K562 (cell line): Measurements from ENCODE around the gene ALOXE3. TPM values are rescaled to one million over a fixed set of nuclear protein-coding genes. Genes with fewer than 3 reads are reported as not detected.

Experiments
- ATAC-seq: fragments of 200-7000 bp; cut with Tn5 transposase; 3 replicates; pipeline ENCODE4 v1.9.1; 2020; ENCODE audit warnings: moderate library complexity
- BruUV-seq: library from RNA; stranded (reverse); fragments of 400-500 nt; replicated peaks from 2 replicates; lab custom pipeline; 2021; lab: Mats Ljungman, UMichigan
- CTCF ChIA-PET: fragments of 300-600 bp; formaldehyde crosslinking; extraction: SDS; loops from one replicate; lab custom pipeline; 2021; ENCODE audit warnings: low intra/inter-chr PET ratio; lab: Yijun Ruan, JAX
- POLR2A ChIA-PET: fragments of 300-600, 350-650 bp; sonication (Branson Sonifier 250); formaldehyde crosslinking; extraction: SDS; loops from one replicate; lab custom pipeline; 2021; ENCODE audit warnings: antibody characterized with exemption, inconsistent platforms; lab: Yijun Ruan, JAX
- DNase-seq, 4 experiments: peaks; one replicate each; pipeline versions ENCODE4 v3.0.0 to v3.0.0-alpha.2; 2011 to 2018; ENCODE audit warnings: low spot score in 3 of 4, mixed read lengths in 3 of 4; ENCODE audit errors: extremely low read depth in 1 of 4
- FAIRE-seq: peaks from 2 replicates; lab custom pipeline; 2011; peaks lifted over from hg19 to GRCh38; lab: Jason Lieb, UNC
- H2AFZ ChIP-seq: 2 replicates; pipeline ENCODE4 v1.6.0; 2011; ENCODE audit warnings: low read depth, low read length, control low read depth, inconsistent platforms
- H3K27ac ChIP-seq: fragments of 200-600 bp; 3 replicates; pipeline ENCODE4 v1.8.0; 2011; ENCODE audit warnings: low read depth, mild to moderate bottlenecking, control low read depth, inconsistent platforms, low read length, moderate library complexity, mixed read lengths; ENCODE audit errors: extremely low read depth
- H3K27me3 ChIP-seq, 2 experiments: fragments of 300-600 bp in 1 of 2; 2 replicates in 1 of 2; 3 replicates in 1 of 2; pipeline versions ENCODE4 v1.6.0 to v1.8.0; 2011; ENCODE audit warnings: inconsistent platforms in 2 of 2, low read length in 2 of 2, mild to moderate bottlenecking in 1 of 2, mixed read lengths in 1 of 2, moderate library complexity in 1 of 2; ENCODE audit not compliant: control insufficient read depth in 2 of 2, insufficient read depth in 2 of 2
- H3K36me3 ChIP-seq: fragments of 300-600 bp; 3 replicates; pipeline ENCODE4 v1.8.0; 2011; ENCODE audit warnings: mild to moderate bottlenecking, low read length, inconsistent platforms; ENCODE audit not compliant: control insufficient read depth, insufficient read depth
- H3K4me1 ChIP-seq, 2 experiments: fragments of 200-600 bp in 1 of 2; replicated peaks in 1 of 2; 2 replicates in 1 of 2; 3 replicates in 1 of 2; pipeline versions ENCODE4 v1.5.1 to v1.8.0; 2011; ENCODE audit warnings: inconsistent platforms in 2 of 2, low read length in 2 of 2, mild to moderate bottlenecking in 1 of 2, mixed read lengths in 1 of 2, moderate library complexity in 1 of 2; ENCODE audit not compliant: control insufficient read depth in 2 of 2, insufficient read depth in 2 of 2
- H3K4me2 ChIP-seq: 2 replicates; pipeline ENCODE4 v1.6.1; 2011; ENCODE audit warnings: low read length, control low read depth, inconsistent platforms, mixed read lengths; ENCODE audit not compliant: insufficient read depth
- H3K4me3 ChIP-seq: fragments of 200-600 bp; sonication (generic), shearing (Covaris generic); 2 replicates; pipeline ENCODE4 v1.5.1; 2016; ENCODE audit warnings: control low read depth, inconsistent platforms
- H3K79me2 ChIP-seq: fragments of 200-600 bp; 3 replicates; pipeline ENCODE4 v1.8.0; 2011; ENCODE audit warnings: low read length, inconsistent platforms; ENCODE audit not compliant: control insufficient read depth, insufficient read depth
- H3K9ac ChIP-seq, 2 experiments: 2 replicates each; pipeline versions ENCODE4 v1.6.0 to v1.6.1; 2011; ENCODE audit warnings: low read depth in 2 of 2, low read length in 2 of 2, control low read depth in 1 of 2, inconsistent platforms in 1 of 2, mild to moderate bottlenecking in 1 of 2, mixed read lengths in 1 of 2; ENCODE audit not compliant: insufficient read depth in 1 of 2
- H3K9me1 ChIP-seq: one replicate; pipeline ENCODE4 v1.6.0; 2011; ENCODE audit warnings: inconsistent platforms, mild to moderate bottlenecking, low read length, moderate library complexity; ENCODE audit not compliant: control insufficient read depth, insufficient read depth
- H3K9me3 ChIP-seq: replicated peaks from 2 replicates; pipeline ENCODE4 v1.5.1; 2011; ENCODE audit warnings: low read depth, low read length, inconsistent platforms; ENCODE audit not compliant: control insufficient read depth, insufficient read depth
- H4K20me1 ChIP-seq: replicated peaks from 2 replicates; pipeline ENCODE4 v1.6.1; 2011; ENCODE audit warnings: low read length, inconsistent platforms, mixed read lengths; ENCODE audit not compliant: control insufficient read depth, insufficient read depth
- HMGXB4 ChIP-seq: sonication (generic); formaldehyde crosslinking; IDR thresholded peaks from 2 replicates; pipeline ENCODE4 v1.8.1; 2023; ENCODE audit warnings: mild to moderate bottlenecking, missing genetic modification reagents
- HOMEZ ChIP-seq: fragments of 250-450 bp; sonication (Bioruptor Pico); IDR thresholded peaks from 2 replicates; pipeline ENCODE4 v1.4.0; 2020; ENCODE audit warnings: mild to moderate bottlenecking, moderate library complexity
- MLLT1 ChIP-seq, 2 experiments: fragments of 450-650 bp; IDR thresholded peaks; 2 replicates each; pipeline ENCODE4 v1.6.1; 2016
- NFIC ChIP-seq: fragments of 450-650 bp; IDR thresholded peaks from 2 replicates; pipeline ENCODE4 v1.6.1; 2017; ENCODE audit warnings: mild to moderate bottlenecking, inconsistent platforms
- PCBP1 ChIP-seq: fragments of 200-400 bp; formaldehyde crosslinking; IDR thresholded peaks from 2 replicates; pipeline ENCODE4 v1.6.1; 2018; ENCODE audit warnings: mild to moderate bottlenecking, low read depth, low read length; ENCODE audit not compliant: poor library complexity, severe bottlenecking
- PRDM10 ChIP-seq: fragments of 450-650 bp; IDR thresholded peaks from 2 replicates; pipeline ENCODE4 v1.6.1; 2018; ENCODE audit not compliant: partially characterized antibody
- SNAPC5 ChIP-seq: fragments of 250-450 bp; sonication (Bioruptor Pico); IDR thresholded peaks from 2 replicates; pipeline ENCODE4 v1.8.0; 2021; ENCODE audit warnings: moderate library complexity, mild to moderate bottlenecking, inconsistent platforms
- VEZF1 ChIP-seq: fragments of 200-800 bp; sonication (Bioruptor generic); IDR thresholded peaks from 2 replicates; pipeline ENCODE4 v1.6.1; 2017; ENCODE audit warnings: missing genetic modification characterization, missing compliant biosample characterization
- ZC3H8 ChIP-seq: fragments of 450-650 bp; IDR thresholded peaks from 2 replicates; pipeline ENCODE4 v1.6.1; 2017
- ZNF12 ChIP-seq: sonication (generic); formaldehyde crosslinking; IDR thresholded peaks from 2 replicates; pipeline ENCODE4 v1.4.0; 2020; ENCODE audit warnings: mild to moderate bottlenecking, missing genetic modification reagents
- ZNF778 ChIP-seq: fragments of 450-650 bp; formaldehyde crosslinking; IDR thresholded peaks from 2 replicates; pipeline ENCODE4 v1.4.0; 2020; ENCODE audit warnings: mild to moderate bottlenecking, moderate library complexity
- WGBS: fragments of 100-300 bp; shearing (Covaris generic); methylation state at CpG from one replicate; pipeline ENCODE4 v1.1.6; 2016; ENCODE audit warnings: low coverage, mixed read lengths; ENCODE audit not compliant: insufficient coverage; ENCODE audit errors: missing lambda C conversion rate; 5-methylcytosine and 5-hydroxymethylcytosine counted together
- in situ Hi-C: fragments of 300-500 bp; cut with MboI; formaldehyde crosslinking; loops from 4 replicates; pipeline ENCODE4 v1.15.0; 2018; ENCODE audit warnings: inconsistent platforms, mixed read lengths
- intact Hi-C: fragments of 100-400 bp; cut with micrococcal nuclease; formaldehyde crosslinking; loops from 2 replicates; pipeline ENCODE4 v1.14.2; 2022
- polyA plus RNA-seq, 8 experiments: library from polyadenylated mRNA; depleted of rRNA in 4 of 8; stranded (reverse) in 5 of 8; unstranded in 3 of 8; fragments of >200 nt; fragmentation: Nextera tagmentation in 2 of 8; fragmentation: Illumina TruSeq in 1 of 8; extraction: Ambion mirVana in 2 of 8; extraction: Trizol in 1 of 8; gene quantifications; 2 replicates each; pipeline versions ENCODE4 v1.2.1 to v1.2.3, GENCODE V29; 2011 to 2014; ENCODE audit warnings: inconsistent platforms in 1 of 8, missing spikeins in 1 of 8
- total RNA-seq, 7 experiments: library from RNA; depleted of rRNA in 6 of 7; stranded (reverse); fragments of >200 nt in 6 of 7; fragmentation: Illumina TruSeq in 2 of 7; extraction: Trizol in 2 of 7; gene quantifications; 2 replicates each; pipeline versions ENCODE4 v1.2.1 to v1.2.3, GENCODE V29; 2011 to 2021; ENCODE audit warnings: low replicate concordance in 1 of 7

ALOXE3 gene
- total and polyA plus RNA-seq, 9 of the 15 experiments (the other 6 are each of a cell fraction or from before 2014, with no cell fraction given): 0.04 TPM; not detected in 8

- TF ChIP-seq NFIC (no peak), ZNF778 (no peak), ZC3H8 (no peak), HMGXB4 (CRISPR knock-in tag) (no peak)
These were observed 17.6 kb downstream of the ALOXE3 start (continued) for GRCh38 chr17:8100763-8101162.

- no peaks in the 10 kb centered on the region for H3K27me3 ChIP-seq
- intact Hi-C loops: no loop called here
- no peaks in the 10 kb centered on the region for H3K9me3 ChIP-seq
- H4K20me1 ChIP-seq: no peaks in the 10 kb centered on the region
- no peak overlapping the region for H3K27ac ChIP-seq
- no peak for FAIRE-seq
- no CpG with 5 or more reads among the region's 2 CpGs for WGBS
- no peaks in the 10 kb centered on the region for H3K9me1 ChIP-seq
- in situ Hi-C loops: no loop called here
- H3K9ac ChIP-seq: no peak overlapping the region
- no peak for DNase-seq
- H3K36me3 ChIP-seq: no peaks in the 10 kb centered on the region
- H3K4me2 ChIP-seq: no peak overlapping the region
- no peaks in the 10 kb centered on the region; a peak in 1 of 5 replicates for H3K4me1 ChIP-seq
- no peaks in the 10 kb centered on the region for H3K79me2 ChIP-seq
- no TSS peak for BruUV-seq
- no peak overlapping the region for H3K4me3 ChIP-seq
- ATAC-seq: no peak
- CTCF ChIA-PET: no interaction called here
- H2AFZ ChIP-seq: no peak overlapping the region
- POLR2A ChIA-PET: interaction anchor here (0.6 kb wide), 1 partner anchor 788 kb away, joined by 3 read pairs; no protein-coding TSS in a partner anchor
- TF ChIP-seq ZNF12 (CRISPR knock-in tag): no peak
- no peak for TF ChIP-seq SNAPC5 (CRISPR knock-in tag)
- no peak for TF ChIP-seq PCBP1
- TF ChIP-seq MLLT1 (IDR thresholded peaks at IDR 0.05): no peak
- no peak for TF ChIP-seq PRDM10
- TF ChIP-seq VEZF1 (CRISPR knock-in tag): no peak
- TF ChIP-seq HOMEZ (CRISPR knock-in tag): no peak
These were observed 18.2 kb downstream of the ALOXE3 start for GRCh38 chr17:8100111-8100510.
